Ovary (tissue), 3 donors: ENCODE results near the gene ST3GAL3.

ENCODE experiments used
- CTCF ChIP-seq, 3 donors: fragments of 450-650 bp in 2 of 3; fragments of 200-600 bp in 1 of 3; IDR thresholded peaks; one replicate each; pipeline versions ENCODE4 v1.5.1 to v1.8.0; 2016 to 2022; ENCODE audit warnings: antibody characterized with exemption in 3 of 3, mild to moderate bottlenecking in 1 of 3
- EP300 ChIP-seq: sonication (generic); formaldehyde crosslinking; IDR thresholded peaks from one replicate; pipeline ENCODE4 v1.6.1; 2017; ENCODE audit warnings: antibody characterized with exemption
- donor health status: DM: no; HTN: no; CAD: no.

DNA sequence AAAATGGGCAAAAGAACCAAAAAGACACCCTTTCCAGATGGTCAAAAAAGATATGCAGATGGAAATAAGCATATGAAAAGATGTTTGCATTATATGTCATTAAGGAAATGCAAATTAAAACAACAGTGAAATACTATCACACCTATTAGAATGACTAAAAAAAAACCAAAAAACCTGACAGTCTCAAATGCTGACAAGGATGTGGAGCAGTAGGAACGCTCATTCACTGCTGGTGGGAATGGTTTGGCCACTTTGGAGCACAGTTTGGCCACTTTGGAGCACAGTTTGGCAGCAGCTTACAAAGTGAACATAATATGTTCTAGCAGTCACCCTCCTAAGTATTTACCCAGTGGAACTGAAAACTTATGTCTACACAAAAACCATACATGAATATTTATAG is 121.2 kb downstream of the ST3GAL3 start:
- TF ChIP-seq CTCF (IDR thresholded peaks at IDR 0.05) (no peak), EP300 (no peak)
